ENCODE data around the gene PPP6R3.
"Not testable (repeated sequence)": the region's sequence is repeated elsewhere in the genome, so short reads cannot be mapped to it uniquely, and the experiment has no call there.

DNA sequence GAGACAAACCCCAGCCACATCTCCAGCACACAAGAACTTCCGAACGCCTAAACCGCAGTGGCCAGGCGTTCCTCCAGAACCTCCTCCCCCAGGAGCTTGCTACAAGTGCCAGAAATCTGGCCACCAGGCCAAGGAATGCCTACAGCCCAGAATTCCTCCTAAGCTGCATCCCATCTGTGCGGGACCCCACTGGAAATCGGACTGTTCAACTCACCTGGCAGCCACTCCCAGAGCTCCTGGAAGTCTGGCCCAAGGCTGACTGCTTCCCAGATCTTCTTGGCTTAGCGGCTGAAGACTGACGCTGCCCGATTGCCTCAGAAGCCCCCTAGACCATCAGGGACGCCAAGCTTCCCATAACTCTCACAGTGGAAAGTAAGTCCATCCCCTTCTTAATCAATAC is 175.3 kb downstream of the PPP6R3 start:
- TF ChIP-seq YY1 (IDR thresholded peaks at IDR 0.05; ENCODE audit: low read depth); EZH2phosphoT487 (IDR thresholded peaks at IDR 0.05; ENCODE audit: borderline replicate concordance, low read depth); CTCF (IDR thresholded peaks at IDR 0.05); EP300 (IDR thresholded peaks at IDR 0.05; ENCODE audit: borderline replicate concordance in 1 of 2, low read depth in 1 of 2, low read length in 1 of 2); ELF1 (IDR thresholded peaks at IDR 0.05); JUND (IDR thresholded peaks at IDR 0.05); GABPA (IDR thresholded peaks at IDR 0.05; ENCODE audit: low read depth); POLR2AphosphoS5 (IDR thresholded peaks at IDR 0.05; ENCODE audit: low read depth, low read length); CHD2 (IDR thresholded peaks at IDR 0.05; ENCODE audit: low read length, partially characterized antibody); SIN3A (IDR thresholded peaks at IDR 0.05; ENCODE audit: borderline replicate concordance, low read depth, low read length): not testable (repeated sequence)
- TF ChIP-seq, protein P1, sequence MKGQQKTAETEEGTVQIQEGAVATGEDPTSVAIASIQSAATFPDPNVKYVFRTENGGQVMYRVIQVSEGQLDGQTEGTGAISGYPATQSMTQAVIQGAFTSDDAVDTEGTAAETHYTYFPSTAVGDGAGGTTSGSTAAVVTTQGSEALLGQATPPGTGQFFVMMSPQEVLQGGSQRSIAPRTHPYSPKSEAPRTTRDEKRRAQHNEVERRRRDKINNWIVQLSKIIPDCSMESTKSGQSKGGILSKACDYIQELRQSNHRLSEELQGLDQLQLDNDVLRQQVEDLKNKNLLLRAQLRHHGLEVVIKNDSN (IDR thresholded peaks at IDR 0.05; ENCODE audit: borderline replicate concordance, low read depth) = not testable (repeated sequence)
- TF ChIP-seq, protein P2, sequence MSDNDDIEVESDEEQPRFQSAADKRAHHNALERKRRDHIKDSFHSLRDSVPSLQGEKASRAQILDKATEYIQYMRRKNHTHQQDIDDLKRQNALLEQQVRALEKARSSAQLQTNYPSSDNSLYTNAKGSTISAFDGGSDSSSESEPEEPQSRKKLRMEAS (IDR thresholded peaks at IDR 0.05; ENCODE audit: low read depth) = not testable (repeated sequence)
- TF ChIP-seq, protein P3, sequence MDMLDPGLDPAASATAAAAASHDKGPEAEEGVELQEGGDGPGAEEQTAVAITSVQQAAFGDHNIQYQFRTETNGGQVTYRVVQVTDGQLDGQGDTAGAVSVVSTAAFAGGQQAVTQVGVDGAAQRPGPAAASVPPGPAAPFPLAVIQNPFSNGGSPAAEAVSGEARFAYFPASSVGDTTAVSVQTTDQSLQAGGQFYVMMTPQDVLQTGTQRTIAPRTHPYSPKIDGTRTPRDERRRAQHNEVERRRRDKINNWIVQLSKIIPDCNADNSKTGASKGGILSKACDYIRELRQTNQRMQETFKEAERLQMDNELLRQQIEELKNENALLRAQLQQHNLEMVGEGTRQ (IDR thresholded peaks at IDR 0.05; ENCODE audit: borderline replicate concordance, low read depth, low read length) = not testable (repeated sequence)

Data from SK-N-SH (cell line).